ENCODE data around the gene ZNF14.

ZNF14 gene

GRCh38 chr19:19738564-19738963 lies 5.7 kb upstream of the ZNF14 start:
- ChIA-PET POLR2A (ENCODE audit: low non-redundant PET) (no interaction called here), CTCF (no interaction called here)
- no peak overlapping the region for H3K27ac ChIP-seq
- no peak for DNase-seq (ENCODE audit: low spot score)
- no peak for TF ChIP-seq CTCF (conservative IDR thresholded peaks at IDR 0.05; ENCODE audit: low read depth)

GRCh38 chr19:19737559-19738332 lies 4.8 kb upstream of the ZNF14 start:
- TF ChIP-seq CTCF (conservative IDR thresholded peaks at IDR 0.05; ENCODE audit: low read depth): no peak
- no peak for DNase-seq (ENCODE audit: low spot score)
- no peak overlapping the region for H3K27ac ChIP-seq
- ChIA-PET POLR2A (ENCODE audit: low non-redundant PET) (no interaction called here), CTCF (no interaction called here)

DNA sequence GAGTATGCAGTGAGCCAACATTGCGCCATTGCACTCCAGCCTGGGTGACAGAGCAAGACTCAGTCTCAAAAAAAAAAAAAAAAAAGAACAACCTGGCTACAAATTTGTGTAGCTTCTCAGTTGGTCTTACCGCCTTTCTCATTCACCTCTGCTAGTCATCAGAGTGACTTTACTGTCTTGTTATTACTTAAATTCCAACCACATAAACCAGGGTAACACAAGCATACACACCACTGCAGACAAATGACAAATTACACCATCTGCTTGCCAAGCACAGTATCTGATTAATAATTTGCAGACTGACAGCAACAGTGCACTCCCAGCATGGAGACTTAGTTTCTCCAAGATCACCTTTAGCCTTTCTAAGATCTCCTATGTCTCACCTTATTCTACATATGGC lies 11.0 kb downstream of the ZNF14 start:
- no peak for TF ChIP-seq CTCF (conservative IDR thresholded peaks at IDR 0.05; ENCODE audit: low read depth)
- H3K27ac ChIP-seq: no peak overlapping the region
- DNase-seq (ENCODE audit: low spot score): no peak
- ChIA-PET CTCF (no interaction called here), POLR2A (ENCODE audit: low non-redundant PET) (no interaction called here)

DNA sequence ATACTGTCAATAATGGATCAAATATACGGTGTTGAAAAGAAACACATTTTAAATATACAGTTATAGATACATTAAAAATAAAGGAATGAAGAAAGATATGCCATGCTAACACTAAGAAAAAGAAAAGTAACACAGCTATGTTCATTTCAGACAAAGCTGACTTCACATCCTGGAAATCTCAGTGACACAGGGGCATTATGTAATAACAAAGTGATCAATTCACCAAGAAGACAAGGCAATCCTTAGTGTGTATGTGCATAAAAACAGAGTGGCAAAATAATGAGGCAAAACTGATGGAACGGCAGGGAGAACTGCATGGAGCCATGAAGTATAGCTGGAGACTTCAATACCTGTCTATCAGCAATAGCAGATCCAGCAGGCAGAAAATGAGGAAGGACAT lies 13.1 kb downstream of the ZNF14 start:
- POLR2A ChIA-PET (ENCODE audit: low non-redundant PET): no interaction called here
- no peak overlapping the region for H3K27ac ChIP-seq
- TF ChIP-seq CTCF (conservative IDR thresholded peaks at IDR 0.05; ENCODE audit: low read depth): no peak
- CTCF ChIA-PET: interaction anchor here (0.6 kb wide), 1 partner anchor 907 kb away, joined by 3 read pairs; no protein-coding TSS in a partner anchor
- no peak for DNase-seq (ENCODE audit: low spot score)

- CTCF ChIA-PET: no interaction called here
- H3K27ac ChIP-seq: no peak overlapping the region
- no peak for DNase-seq (ENCODE audit: low spot score)
- no peak for TF ChIP-seq CTCF (conservative IDR thresholded peaks at IDR 0.05; ENCODE audit: low read depth)
- POLR2A ChIA-PET (ENCODE audit: low non-redundant PET): interaction anchor here (0.6 kb wide), 1 partner anchor 86 kb away, joined by 3 read pairs; no protein-coding TSS in a partner anchor
Observed at GRCh38 chr19:19711934-19712828, 20.7 kb downstream of the ZNF14 start.

DNA sequence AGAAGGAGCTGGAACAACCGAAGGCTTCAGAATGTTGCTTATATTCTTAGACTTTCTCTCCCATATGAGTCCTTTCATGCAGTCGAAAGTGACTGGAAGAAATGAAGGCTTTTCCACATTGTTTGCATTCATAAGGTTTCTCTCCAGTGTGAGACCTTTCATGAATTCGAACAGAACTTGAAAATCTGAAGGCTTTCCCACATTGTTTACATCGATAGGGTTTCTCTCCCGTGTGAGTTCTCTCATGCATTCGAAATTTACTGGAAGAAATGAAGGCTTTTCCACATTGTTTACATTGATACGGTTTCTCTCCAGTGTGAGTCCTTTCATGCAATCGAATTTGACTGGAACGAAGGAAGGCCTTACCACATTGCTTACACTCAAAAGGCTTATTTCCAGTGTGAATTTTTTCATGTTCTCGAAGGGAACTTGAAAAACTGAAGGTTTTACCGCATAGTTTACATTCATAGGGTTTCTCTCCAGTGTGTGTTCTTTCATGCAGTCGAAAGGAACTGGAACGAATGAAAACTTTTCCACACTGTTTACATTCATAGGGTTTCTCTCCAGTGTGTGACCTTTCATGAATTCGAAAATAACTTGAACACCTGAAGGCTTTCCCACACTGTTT lies 21.5 kb downstream of the ZNF14 start:
- POLR2A ChIA-PET (ENCODE audit: low non-redundant PET): no interaction called here
- CTCF ChIA-PET: no interaction called here

More for the DNA sequence above, 21.5 kb downstream of the ZNF14 start:
- no peak overlapping the region for H3K27ac ChIP-seq
- no peak for TF ChIP-seq CTCF (conservative IDR thresholded peaks at IDR 0.05; ENCODE audit: low read depth)
- DNase-seq (ENCODE audit: low spot score): no peak

All from RWPE1 (cell line).